Suprapubic skin (tissue), 4 donors: ENCODE results near the gene UBE2R2.
"Not testable (repeated sequence)": the region's sequence is repeated elsewhere in the genome, so short reads cannot be mapped to it uniquely, and the experiment has no call there.

Source experiments
- EP300 ChIP-seq: sonication (generic); formaldehyde crosslinking; IDR thresholded peaks from one replicate; pipeline ENCODE4 v1.6.1; 2017; ENCODE audit warnings: antibody characterized with exemption
- POLR2A ChIP-seq, 2 donors: fragments of 450-650 bp; IDR thresholded peaks; one replicate each; pipeline ENCODE4 v1.6.1; 2017; ENCODE audit warnings: antibody characterized with exemption in 2 of 2, mild to moderate bottlenecking in 2 of 2, moderate library complexity in 2 of 2
- POLR2AphosphoS5 ChIP-seq, 3 donors: sonication (generic); formaldehyde crosslinking; IDR thresholded peaks; one replicate each; pipeline ENCODE4 v1.6.1; 2017; ENCODE audit warnings: antibody characterized with exemption in 3 of 3
- TF ChIP-seq, protein P1 (sequence below), 2 donors: fragments of 200-600 bp in 1 of 2; fragments of 450-650 bp in 1 of 2; sonication (generic) in 1 of 2; IDR thresholded peaks; one replicate each; pipeline ENCODE4 v1.5.1; 2016 to 2019; ENCODE audit warnings: antibody characterized with exemption in 2 of 2, mild to moderate bottlenecking in 1 of 2, moderate library complexity in 1 of 2

DNA sequence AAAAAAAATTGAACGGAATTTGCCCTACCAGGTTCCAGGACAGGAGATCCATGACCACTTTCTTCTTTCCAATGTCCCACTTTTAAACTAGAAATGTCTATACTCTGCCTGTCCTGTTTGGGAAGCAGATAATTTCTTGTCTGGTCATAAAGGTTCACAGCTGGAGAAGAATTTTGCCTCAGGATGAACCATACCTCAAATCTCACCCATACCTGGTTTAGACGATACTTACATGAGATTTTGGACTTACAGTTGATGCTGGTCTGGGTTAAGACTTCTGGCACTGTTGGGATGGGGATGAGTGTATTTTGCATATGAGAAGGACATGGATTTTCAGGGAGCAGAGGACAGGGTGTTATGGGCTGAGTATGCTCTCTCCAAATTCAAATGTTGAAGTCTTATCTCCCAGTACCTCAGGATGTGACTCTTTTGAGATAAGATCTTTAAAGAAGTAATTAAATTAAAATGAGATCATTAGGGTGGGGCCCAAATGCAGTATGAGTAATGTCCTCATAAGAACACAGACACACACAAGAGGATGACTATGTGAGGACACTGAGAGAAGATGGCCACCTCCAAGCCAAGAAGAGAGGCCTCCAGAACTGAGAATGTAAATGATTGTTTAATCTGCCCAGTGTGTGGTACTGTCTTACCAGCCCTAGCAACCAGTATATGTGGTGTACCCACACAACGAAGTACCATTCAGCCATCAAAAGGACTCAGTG is 46.6 kb upstream of the UBE2R2 start:
- not testable (repeated sequence) for TF ChIP-seq POLR2A (IDR thresholded peaks at IDR 0.05); POLR2AphosphoS5 (IDR thresholded peaks at IDR 0.05); EP300
- TF ChIP-seq, protein P1, sequence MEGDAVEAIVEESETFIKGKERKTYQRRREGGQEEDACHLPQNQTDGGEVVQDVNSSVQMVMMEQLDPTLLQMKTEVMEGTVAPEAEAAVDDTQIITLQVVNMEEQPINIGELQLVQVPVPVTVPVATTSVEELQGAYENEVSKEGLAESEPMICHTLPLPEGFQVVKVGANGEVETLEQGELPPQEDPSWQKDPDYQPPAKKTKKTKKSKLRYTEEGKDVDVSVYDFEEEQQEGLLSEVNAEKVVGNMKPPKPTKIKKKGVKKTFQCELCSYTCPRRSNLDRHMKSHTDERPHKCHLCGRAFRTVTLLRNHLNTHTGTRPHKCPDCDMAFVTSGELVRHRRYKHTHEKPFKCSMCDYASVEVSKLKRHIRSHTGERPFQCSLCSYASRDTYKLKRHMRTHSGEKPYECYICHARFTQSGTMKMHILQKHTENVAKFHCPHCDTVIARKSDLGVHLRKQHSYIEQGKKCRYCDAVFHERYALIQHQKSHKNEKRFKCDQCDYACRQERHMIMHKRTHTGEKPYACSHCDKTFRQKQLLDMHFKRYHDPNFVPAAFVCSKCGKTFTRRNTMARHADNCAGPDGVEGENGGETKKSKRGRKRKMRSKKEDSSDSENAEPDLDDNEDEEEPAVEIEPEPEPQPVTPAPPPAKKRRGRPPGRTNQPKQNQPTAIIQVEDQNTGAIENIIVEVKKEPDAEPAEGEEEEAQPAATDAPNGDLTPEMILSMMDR (IDR thresholded peaks at IDR 0.05) = not testable (repeated sequence)
